HCT116 (cell line): ENCODE results near the gene LRRK1. TPM values are rescaled to one million over a fixed set of nuclear protein-coding genes. Genes with fewer than 3 reads are reported as not detected.

Experiments used
- ATAC-seq: fragments of 200-7000 bp; cut with Tn5 transposase; 2 replicates; pipeline ENCODE4 v1.9.1; 2020; ENCODE audit warnings: mild to moderate bottlenecking, moderate library complexity
- BruUV-seq: library from RNA; stranded (reverse); fragments of 400-500 nt; replicated peaks from 2 replicates; lab custom pipeline; 2021; lab: Mats Ljungman, UMichigan
- CTCF ChIA-PET: fragments of 300-600 bp; sonication (Branson Sonifier 250); formaldehyde crosslinking; loops from one replicate; lab custom pipeline; 2021; ENCODE audit warnings: antibody characterized with exemption; lab: Charles Lee
- POLR2A ChIA-PET: fragments of 300-600, 350-600 bp; sonication (Branson Sonifier 250); formaldehyde crosslinking; loops from one replicate; lab custom pipeline; 2021; ENCODE audit warnings: antibody characterized with exemption; lab: Charles Lee
- RAD21 ChIA-PET, 2 experiments: fragments of 300-600 bp; sonication (Branson Sonifier 250); formaldehyde crosslinking; loops; one replicate each; lab custom pipeline; 2023; ENCODE audit warnings: low total read pairs in 2 of 2; ENCODE audit not compliant: uncharacterized antibody in 2 of 2, unreplicated experiment in 2 of 2, low non-redundant PET in 1 of 2; lab: Charles Lee
- DNase-seq: peaks from one replicate; pipeline ENCODE4 v3.0.0-alpha.2; 2010; ENCODE audit warnings: low read depth, low spot score
- H2AFZ ChIP-seq: fragments of 200-600 bp; shearing (Covaris generic), sonication (generic); 2 replicates; pipeline ENCODE4 v1.6.1; 2017; ENCODE audit warnings: low read depth, mixed run types, mixed read lengths, antibody characterized with exemption, low read length; ENCODE audit not compliant: poor library complexity, severe bottlenecking
- H3K27ac ChIP-seq: 2 replicates; pipeline ENCODE4 v1.5.1; 2012; ENCODE audit warnings: low read depth, low read length
- H3K27me3 ChIP-seq: fragments of 200-600 bp; sonication (generic); 2 replicates; pipeline ENCODE4 v1.6.1; 2016; ENCODE audit warnings: mixed run types, low read length, mixed read lengths; ENCODE audit not compliant: insufficient read depth
- H3K36me3 ChIP-seq, 2 experiments: fragments of 200-500 bp in 1 of 2; fragments of 200-600 bp in 1 of 2; sonication (Bioruptor generic) in 1 of 2; sonication (generic) in 1 of 2; 2 replicates each; pipeline versions ENCODE4 v1.5.1 to v1.6.1; 2014 to 2016; ENCODE audit warnings: low read length in 2 of 2, inconsistent platforms in 1 of 2, mixed read lengths in 1 of 2, mixed run types in 1 of 2; ENCODE audit not compliant: insufficient read depth in 2 of 2, control insufficient read depth in 1 of 2
- H3K4me1 ChIP-seq, 2 experiments: fragments of 200-600 bp in 1 of 2; sonication (generic) in 1 of 2; 2 replicates each; pipeline versions ENCODE4 v1.5.1 to v1.6.1; 2012 to 2017; ENCODE audit warnings: low read length in 2 of 2, inconsistent platforms in 1 of 2, mild to moderate bottlenecking in 1 of 2, mixed read lengths in 1 of 2, mixed run types in 1 of 2, moderate library complexity in 1 of 2; ENCODE audit not compliant: insufficient read depth in 2 of 2, control insufficient read depth in 1 of 2
- H3K4me2 ChIP-seq: fragments of 200-600 bp; sonication (generic); 2 replicates; pipeline ENCODE4 v1.6.1; 2017; ENCODE audit warnings: mixed run types, low read length, mixed read lengths
- H3K4me3 ChIP-seq, 2 experiments: fragments of 200-600 bp in 1 of 2; sonication (generic) in 1 of 2; replicated peaks in 1 of 2; 2 replicates each; pipeline ENCODE4 v1.5.1; 2011 to 2016; ENCODE audit warnings: low read length in 2 of 2, control low read depth in 1 of 2, low read depth in 1 of 2, mild to moderate bottlenecking in 1 of 2, mixed read lengths in 1 of 2, mixed run types in 1 of 2
- H3K79me2 ChIP-seq: fragments of 200-600 bp; sonication (generic); 2 replicates; pipeline ENCODE4 v1.6.1; 2017; ENCODE audit warnings: mild to moderate bottlenecking, mixed run types, low read length, moderate library complexity, mixed read lengths; ENCODE audit not compliant: insufficient read depth
- H3K9ac ChIP-seq: fragments of 200-600 bp; sonication (generic); 2 replicates; pipeline ENCODE4 v1.6.1; 2016; ENCODE audit warnings: low read length, mixed read lengths
- H3K9me2 ChIP-seq: fragments of 200-600 bp; sonication (generic), shearing (Covaris generic); 2 replicates; pipeline ENCODE4 v1.6.1; 2017; ENCODE audit warnings: mixed run types, mild to moderate bottlenecking, moderate library complexity; ENCODE audit not compliant: insufficient read depth
- H3K9me3 ChIP-seq, 2 experiments: fragments of 200-500 bp in 1 of 2; fragments of 200-600 bp in 1 of 2; sonication (Bioruptor generic) in 1 of 2; sonication (generic) in 1 of 2; 2 replicates each; pipeline ENCODE4 v1.6.1; 2014 to 2017; ENCODE audit warnings: low read length in 2 of 2, mixed read lengths in 2 of 2, inconsistent platforms in 1 of 2, low read depth in 1 of 2, mild to moderate bottlenecking in 1 of 2, mixed run types in 1 of 2, moderate library complexity in 1 of 2; ENCODE audit not compliant: control insufficient read depth in 1 of 2, insufficient read depth in 1 of 2
- H4K20me1 ChIP-seq: fragments of 200-600 bp; sonication (generic), shearing (Covaris generic); 2 replicates; pipeline ENCODE4 v1.6.1; 2017; ENCODE audit warnings: mixed run types, mild to moderate bottlenecking, moderate library complexity; ENCODE audit not compliant: insufficient read depth
- CBX3 ChIP-seq: IDR thresholded peaks from 2 replicates; pipeline ENCODE4 v1.6.1; 2012; ENCODE audit warnings: low read depth
- EGR1 ChIP-seq: IDR thresholded peaks from 2 replicates; pipeline ENCODE4 v1.6.1; 2012; ENCODE audit warnings: low read depth
- ELF1 ChIP-seq: IDR thresholded peaks from 2 replicates; pipeline ENCODE4 v1.6.1; 2012; ENCODE audit warnings: low read depth, borderline replicate concordance
- FOSL1 ChIP-seq: IDR thresholded peaks from 2 replicates; pipeline ENCODE4 v1.6.1; 2012; ENCODE audit warnings: low read depth
- JUND ChIP-seq: IDR thresholded peaks from 2 replicates; pipeline ENCODE4 v1.6.1; 2012
- POLR2A ChIP-seq: IDR thresholded peaks from 2 replicates; pipeline ENCODE4 v1.7.0; 2011; ENCODE audit warnings: borderline replicate concordance; ENCODE audit not compliant: insufficient read depth, insufficient read length; ENCODE audit errors: extremely low read depth
- POLR2AphosphoS5 ChIP-seq: IDR thresholded peaks from 2 replicates; pipeline ENCODE4 v1.6.1; 2011; ENCODE audit warnings: mild to moderate bottlenecking, low read depth, low read length, moderate library complexity
- RAD21 ChIP-seq: IDR thresholded peaks from 2 replicates; pipeline ENCODE4 v1.6.1; 2012; ENCODE audit warnings: low read depth, mild to moderate bottlenecking
- SIN3A ChIP-seq: IDR thresholded peaks from 2 replicates; pipeline ENCODE4 v1.6.1; 2012; ENCODE audit warnings: low read depth
- SRF ChIP-seq: IDR thresholded peaks from 2 replicates; pipeline ENCODE4 v1.6.1; 2012; ENCODE audit warnings: low read depth
- YY1 ChIP-seq: IDR thresholded peaks from 2 replicates; pipeline ENCODE4 v1.6.1; 2011; ENCODE audit warnings: low read length, low read depth, moderate library complexity, mild to moderate bottlenecking; ENCODE audit not compliant: insufficient replicate concordance; ENCODE audit errors: extremely low read depth
- ZFX ChIP-seq: fragments of 450-650 bp; IDR thresholded peaks from 2 replicates; pipeline ENCODE4 v1.6.1; 2017
- intact Hi-C: fragments of 100-400 bp; cut with micrococcal nuclease; formaldehyde crosslinking; loops from 2 replicates; pipeline ENCODE4 v1.10.0; 2022
- total RNA-seq: library from RNA; stranded (reverse); gene quantifications from one replicate; pipeline ENCODE4 v1.2.1, GENCODE V29; 2021; ENCODE audit not compliant: unreplicated experiment
- TF ChIP-seq, protein P1 (sequence below), 3 experiments: fragments of 200-600 bp in 1 of 3; sonication (generic) in 1 of 3; IDR thresholded peaks in 2 of 3; conservative IDR thresholded peaks in 1 of 3; 2 replicates each; pipeline ENCODE4 v1.5.1; 2012 to 2017; ENCODE audit warnings: low read depth in 2 of 3, low read length in 2 of 3, antibody characterized with exemption in 1 of 3, borderline replicate concordance in 1 of 3, control low read depth in 1 of 3, mild to moderate bottlenecking in 1 of 3, mixed read lengths in 1 of 3, mixed run types in 1 of 3, moderate library complexity in 1 of 3; ENCODE audit not compliant: insufficient read depth in 1 of 3
- TF ChIP-seq, protein P2 (sequence below): IDR thresholded peaks from 2 replicates; pipeline ENCODE4 v1.6.1; 2012
- TF ChIP-seq, protein P3 (sequence below): IDR thresholded peaks from 2 replicates; pipeline ENCODE4 v1.6.1; 2011; ENCODE audit warnings: mild to moderate bottlenecking, low read length, moderate library complexity; ENCODE audit not compliant: insufficient replicate concordance; ENCODE audit errors: extremely low read depth
- TF ChIP-seq, protein P4 (sequence below): IDR thresholded peaks from 2 replicates; pipeline ENCODE4 v1.6.1; 2012

Gene LRRK1
- total RNA-seq, 1 experiment from 2014 or later, result 21.6 TPM

DNA sequence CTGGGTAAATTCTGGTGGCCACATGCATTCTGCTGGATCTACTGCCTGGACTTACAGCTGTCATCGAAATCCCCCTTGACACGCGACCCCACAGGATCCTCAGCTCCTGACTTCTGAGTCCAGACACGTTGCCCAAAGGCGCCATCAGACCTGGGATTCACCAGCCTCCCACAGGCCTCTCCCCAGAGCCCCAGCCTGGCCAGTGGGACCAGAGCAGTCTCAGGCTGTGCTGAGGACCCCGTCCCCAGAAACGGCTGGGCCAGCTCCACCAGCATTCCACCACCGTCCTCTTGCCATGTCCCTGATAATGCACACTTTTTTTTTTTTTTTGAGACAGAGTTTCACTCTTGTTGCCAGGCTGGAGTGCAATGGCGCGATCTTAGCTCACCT, 166.1 kb downstream of the LRRK1 start:
- no peak overlapping the region for H3K4me2 ChIP-seq
- no peak overlapping the region for H2AFZ ChIP-seq
- DNase-seq (no peak), ATAC-seq (no peak)
- H3K9me3 ChIP-seq, result no peaks in the 10 kb centered on the region
- no peaks in the 10 kb centered on the region for H4K20me1 ChIP-seq
- no peaks in the 10 kb centered on the region for H3K9me2 ChIP-seq
- no peak overlapping the region for H3K27ac ChIP-seq
- intact Hi-C loops, result loop anchor here (10.0 kb wide), 1 partner anchor 71 kb away; no protein-coding TSS in a partner anchor
- peaks cover 0 to 9% of the 10 kb centered on the region in 2 experiments; a peak in 1 of 4 replicates for H3K4me1 ChIP-seq
- TF ChIP-seq JUND (no peak), POLR2A (no peak), FOSL1 (no peak), YY1 (no peak), SIN3A (no peak), CBX3 (no peak), POLR2AphosphoS5 (no peak), ELF1 (no peak), ZFX (no peak), SRF (no peak), RAD21 (no peak), EGR1 (no peak)
- TF ChIP-seq, protein P1, sequence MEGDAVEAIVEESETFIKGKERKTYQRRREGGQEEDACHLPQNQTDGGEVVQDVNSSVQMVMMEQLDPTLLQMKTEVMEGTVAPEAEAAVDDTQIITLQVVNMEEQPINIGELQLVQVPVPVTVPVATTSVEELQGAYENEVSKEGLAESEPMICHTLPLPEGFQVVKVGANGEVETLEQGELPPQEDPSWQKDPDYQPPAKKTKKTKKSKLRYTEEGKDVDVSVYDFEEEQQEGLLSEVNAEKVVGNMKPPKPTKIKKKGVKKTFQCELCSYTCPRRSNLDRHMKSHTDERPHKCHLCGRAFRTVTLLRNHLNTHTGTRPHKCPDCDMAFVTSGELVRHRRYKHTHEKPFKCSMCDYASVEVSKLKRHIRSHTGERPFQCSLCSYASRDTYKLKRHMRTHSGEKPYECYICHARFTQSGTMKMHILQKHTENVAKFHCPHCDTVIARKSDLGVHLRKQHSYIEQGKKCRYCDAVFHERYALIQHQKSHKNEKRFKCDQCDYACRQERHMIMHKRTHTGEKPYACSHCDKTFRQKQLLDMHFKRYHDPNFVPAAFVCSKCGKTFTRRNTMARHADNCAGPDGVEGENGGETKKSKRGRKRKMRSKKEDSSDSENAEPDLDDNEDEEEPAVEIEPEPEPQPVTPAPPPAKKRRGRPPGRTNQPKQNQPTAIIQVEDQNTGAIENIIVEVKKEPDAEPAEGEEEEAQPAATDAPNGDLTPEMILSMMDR (IDR thresholded peaks at IDR 0.05 in 2 of 3, conservative IDR thresholded peaks at IDR 0.05 in 1 of 3; ENCODE audit: borderline replicate concordance in 1 of 3, insufficient read depth in 1 of 3, low read depth in 2 of 3, low read length in 2 of 3), result no peak
- TF ChIP-seq, protein P2, sequence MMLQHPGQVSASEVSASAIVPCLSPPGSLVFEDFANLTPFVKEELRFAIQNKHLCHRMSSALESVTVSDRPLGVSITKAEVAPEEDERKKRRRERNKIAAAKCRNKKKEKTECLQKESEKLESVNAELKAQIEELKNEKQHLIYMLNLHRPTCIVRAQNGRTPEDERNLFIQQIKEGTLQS, result no peak
- TF ChIP-seq, protein P3, sequence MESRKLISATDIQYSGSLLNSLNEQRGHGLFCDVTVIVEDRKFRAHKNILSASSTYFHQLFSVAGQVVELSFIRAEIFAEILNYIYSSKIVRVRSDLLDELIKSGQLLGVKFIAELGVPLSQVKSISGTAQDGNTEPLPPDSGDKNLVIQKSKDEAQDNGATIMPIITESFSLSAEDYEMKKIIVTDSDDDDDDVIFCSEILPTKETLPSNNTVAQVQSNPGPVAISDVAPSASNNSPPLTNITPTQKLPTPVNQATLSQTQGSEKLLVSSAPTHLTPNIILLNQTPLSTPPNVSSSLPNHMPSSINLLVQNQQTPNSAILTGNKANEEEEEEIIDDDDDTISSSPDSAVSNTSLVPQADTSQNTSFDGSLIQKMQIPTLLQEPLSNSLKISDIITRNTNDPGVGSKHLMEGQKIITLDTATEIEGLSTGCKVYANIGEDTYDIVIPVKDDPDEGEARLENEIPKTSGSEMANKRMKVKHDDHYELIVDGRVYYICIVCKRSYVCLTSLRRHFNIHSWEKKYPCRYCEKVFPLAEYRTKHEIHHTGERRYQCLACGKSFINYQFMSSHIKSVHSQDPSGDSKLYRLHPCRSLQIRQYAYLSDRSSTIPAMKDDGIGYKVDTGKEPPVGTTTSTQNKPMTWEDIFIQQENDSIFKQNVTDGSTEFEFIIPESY, result no peak
- TF ChIP-seq, protein P4, sequence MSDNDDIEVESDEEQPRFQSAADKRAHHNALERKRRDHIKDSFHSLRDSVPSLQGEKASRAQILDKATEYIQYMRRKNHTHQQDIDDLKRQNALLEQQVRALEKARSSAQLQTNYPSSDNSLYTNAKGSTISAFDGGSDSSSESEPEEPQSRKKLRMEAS, result no peak
- ChIA-PET POLR2A (no interaction called here), RAD21 (no interaction called here), CTCF (no interaction called here)
- H3K36me3 ChIP-seq, result no peaks in the 10 kb centered on the region
- H3K27me3 ChIP-seq, result no peaks in the 10 kb centered on the region
- no TSS peak for BruUV-seq
- no peaks in the 10 kb centered on the region for H3K79me2 ChIP-seq
- no peak overlapping the region for H3K4me3 ChIP-seq
- H3K9ac ChIP-seq, result no peak overlapping the region
